Kidney glomerular epithelial cell (primary cell): ENCODE results near the gene MCCC1.
"Not testable (repeated sequence)": the region's sequence is repeated elsewhere in the genome, so short reads cannot be mapped to it uniquely, and the experiment has no call there.

Source experiments
- DNase-seq: peaks from one replicate; lab custom pipeline; 2025; lab: John Stamatoyannopoulos, UW

The MCCC1 gene

GRCh38 chr3:183103950-183104349 lies 4.7 kb upstream of the MCCC1 start:
- DNase-seq, result not testable (repeated sequence)

DNA sequence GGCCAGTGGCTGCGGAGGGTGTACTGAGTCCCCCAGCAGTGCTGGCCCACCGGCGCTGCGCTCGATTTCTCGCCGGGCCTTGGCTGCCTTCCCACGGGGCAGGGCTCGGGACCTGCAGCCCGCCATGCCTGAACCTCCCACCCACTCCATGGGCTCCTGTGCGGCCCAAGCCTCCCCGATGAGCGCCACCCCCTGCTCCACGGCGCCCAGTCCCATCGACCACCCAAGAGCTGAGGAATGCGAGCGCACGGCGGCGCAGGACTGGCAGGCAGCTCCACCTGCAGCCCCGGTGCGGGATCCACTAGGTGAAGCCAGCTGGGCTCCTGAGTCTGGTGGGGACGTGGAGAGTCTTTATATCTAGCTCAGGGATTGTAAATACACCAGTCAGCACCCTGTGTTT lies 1.7 kb upstream of the MCCC1 start:
- DNase-seq, result not testable (repeated sequence)

DNA sequence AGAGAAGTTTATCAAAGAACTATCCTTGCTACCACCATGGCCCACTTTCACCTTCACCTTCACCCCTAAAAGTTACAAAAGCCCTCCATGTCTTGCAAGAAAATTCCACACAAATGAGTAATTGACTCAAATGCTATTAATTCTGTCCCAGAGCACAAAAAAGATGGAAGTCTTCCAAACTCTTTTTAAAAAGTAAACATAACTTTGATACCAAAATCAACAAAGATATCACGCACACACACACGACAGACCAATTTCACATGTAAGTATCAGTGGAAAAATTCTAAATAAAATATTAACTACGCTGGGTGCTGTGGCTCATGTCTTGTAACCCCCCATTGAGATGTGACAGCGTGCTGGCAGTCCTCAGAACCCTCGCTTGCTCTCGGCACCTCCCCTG lies 1.1 kb upstream of the MCCC1 start:
- no peak for DNase-seq

DNA sequence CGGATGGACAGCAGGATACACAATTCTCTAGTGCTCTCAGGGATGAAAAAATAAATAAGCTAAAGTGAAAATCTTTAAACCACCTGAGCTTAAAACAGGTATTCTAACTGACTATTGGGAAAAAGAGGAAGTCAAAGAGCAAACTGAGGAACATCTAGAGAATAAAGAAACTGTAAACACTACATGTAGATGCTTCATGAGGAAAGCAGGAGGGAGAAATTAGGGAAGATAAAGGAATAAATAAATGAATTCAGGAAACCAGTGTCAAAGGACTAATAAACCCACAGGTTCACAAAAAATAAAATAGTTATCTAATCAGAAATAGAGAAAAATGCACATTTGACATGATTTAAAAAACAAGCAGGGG lies 525 bp upstream of the MCCC1 start:
- no peak for DNase-seq

- peak; percentile 5 for DNase-seq
Observed at GRCh38 chr3:183098536-183099025, 715 bp downstream of the MCCC1 start.

DNA sequence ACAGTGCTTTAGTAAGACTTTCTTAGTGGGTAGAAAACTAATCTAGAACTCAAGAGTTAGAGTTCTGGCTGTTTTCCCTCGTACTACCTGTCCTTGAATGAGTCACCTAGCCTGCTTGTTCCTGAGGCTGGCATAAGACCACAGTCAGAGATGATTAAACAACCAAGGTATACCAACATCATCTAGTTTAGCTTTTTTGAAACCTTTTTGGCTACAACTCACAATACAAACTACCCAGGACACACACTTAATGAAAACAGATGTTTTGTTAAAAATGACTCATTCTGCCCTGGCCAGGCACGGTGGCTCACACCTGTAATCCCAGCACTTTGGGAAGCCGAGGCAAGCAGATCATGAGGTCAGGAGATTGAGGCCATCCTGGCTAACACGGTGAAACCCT lies 4.6 kb downstream of the MCCC1 start:
- no peak for DNase-seq

GRCh38 chr3:183092256-183092655 lies 7.0 kb downstream of the MCCC1 start:
- no peak for DNase-seq

DNA sequence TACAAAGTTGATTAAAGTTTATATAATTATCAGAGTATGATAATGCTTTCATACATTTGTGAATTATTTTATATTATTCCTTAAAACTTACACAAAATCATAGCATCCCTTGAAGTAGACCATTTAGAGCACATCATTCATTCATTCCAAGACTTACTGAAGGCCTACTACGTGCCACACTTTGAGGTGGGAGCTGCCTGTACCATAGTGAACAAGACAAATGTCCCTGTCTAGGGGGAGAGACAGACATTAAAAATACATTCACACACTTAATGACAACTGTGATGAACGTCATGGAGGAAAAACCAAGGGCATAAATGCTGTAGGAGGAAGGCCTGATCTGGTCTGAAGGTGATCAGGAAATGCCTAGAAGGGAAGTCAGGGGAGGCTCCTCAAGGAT lies 12.1 kb downstream of the MCCC1 start:
- no peak for DNase-seq

DNA sequence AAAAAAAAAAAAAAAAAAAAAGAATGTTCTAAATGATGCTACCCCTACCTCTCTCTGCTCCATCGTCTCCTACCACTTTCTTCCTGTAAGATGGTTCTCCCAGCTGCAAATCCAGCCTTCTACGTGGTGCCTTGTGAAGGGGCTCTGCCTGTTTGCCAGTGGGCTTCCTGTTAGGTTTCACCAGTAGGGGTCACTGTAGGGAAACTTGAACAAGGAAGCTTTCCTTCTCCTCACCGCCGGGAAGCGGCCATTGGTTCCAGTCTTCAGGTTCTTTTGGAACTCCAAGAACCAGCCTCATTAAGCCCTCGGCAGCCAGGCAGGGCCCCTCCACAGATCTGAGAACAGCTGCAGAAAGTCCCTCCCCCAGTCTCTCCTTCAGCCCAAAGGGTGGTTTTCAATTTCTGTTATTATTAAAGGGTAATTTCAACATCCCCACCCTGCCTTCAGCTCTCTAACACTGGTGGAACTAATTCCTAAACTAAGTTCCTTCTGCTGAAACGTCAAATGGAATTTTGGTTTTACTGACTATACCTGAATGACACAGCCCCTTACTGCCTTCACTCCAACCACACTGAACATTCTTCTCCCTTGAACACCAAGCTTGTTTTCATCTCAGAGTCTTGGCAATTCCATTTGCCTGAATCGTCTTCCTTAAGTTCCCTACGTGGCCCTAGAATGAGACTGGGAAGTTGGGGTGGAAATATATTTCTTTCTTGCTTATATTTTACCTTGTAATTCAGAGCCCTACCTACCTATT lies 13.5 kb downstream of the MCCC1 start:
- no peak for DNase-seq

- no peak for DNase-seq
Observed at GRCh38 chr3:183082355-183082915, 16.9 kb downstream of the MCCC1 start.

DNA sequence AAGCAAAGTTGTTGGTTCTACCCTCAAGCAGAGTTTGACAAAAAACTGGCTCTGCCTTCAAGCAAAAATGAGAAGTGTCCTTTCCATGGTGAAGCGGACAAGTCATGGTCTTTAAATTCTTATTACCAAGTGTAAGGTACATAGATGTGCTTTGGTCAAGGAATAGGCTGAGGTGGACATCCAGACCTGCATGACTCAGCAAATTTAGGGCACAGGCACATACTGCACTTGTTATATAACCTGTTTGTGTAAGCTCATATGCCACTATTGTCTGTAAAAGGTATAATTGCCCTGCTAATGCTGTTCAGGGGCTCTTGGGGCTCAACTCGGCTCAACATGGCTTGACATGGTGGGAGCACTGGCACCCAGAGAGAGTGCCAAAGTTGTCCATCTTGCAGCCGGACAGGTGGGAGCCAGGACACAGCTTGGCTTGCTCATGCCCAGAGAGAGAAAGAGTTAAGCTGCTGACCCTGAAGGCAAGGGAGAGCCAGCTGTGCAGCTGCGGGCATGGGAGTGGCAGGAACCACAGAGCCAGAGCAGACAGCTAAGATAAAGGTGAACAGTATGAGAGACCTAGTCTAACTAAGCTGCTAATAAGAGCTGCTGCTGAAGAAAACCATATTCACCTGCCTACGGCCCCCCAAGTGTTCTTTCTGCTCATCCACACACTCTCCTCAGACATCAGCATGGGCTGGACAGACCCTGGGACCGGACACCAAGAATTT lies 17.7 kb downstream of the MCCC1 start:
- no peak for DNase-seq

- DNase-seq, result no peak
Observed at GRCh38 chr3:183080628-183081027, 18.7 kb downstream of the MCCC1 start.

DNA sequence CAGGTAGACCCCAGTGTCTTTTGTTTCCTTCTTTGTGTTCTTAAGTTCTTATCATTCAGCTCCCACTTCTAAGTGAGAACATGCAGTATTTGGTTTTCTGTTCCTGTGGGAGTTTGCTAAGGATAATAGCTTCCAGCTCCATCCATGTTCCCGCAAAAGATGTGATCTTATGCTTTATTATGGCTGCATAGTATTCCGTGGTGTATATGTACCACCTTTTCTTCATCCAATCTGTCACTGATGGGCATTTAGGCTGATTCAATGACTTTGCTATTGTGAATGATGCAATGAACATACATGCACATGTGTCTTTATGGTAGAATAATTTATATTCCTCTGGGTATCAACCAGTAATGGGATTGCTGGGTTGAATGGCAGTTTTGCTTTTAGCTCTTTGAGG lies 24.4 kb downstream of the MCCC1 start:
- no peak for DNase-seq

DNA sequence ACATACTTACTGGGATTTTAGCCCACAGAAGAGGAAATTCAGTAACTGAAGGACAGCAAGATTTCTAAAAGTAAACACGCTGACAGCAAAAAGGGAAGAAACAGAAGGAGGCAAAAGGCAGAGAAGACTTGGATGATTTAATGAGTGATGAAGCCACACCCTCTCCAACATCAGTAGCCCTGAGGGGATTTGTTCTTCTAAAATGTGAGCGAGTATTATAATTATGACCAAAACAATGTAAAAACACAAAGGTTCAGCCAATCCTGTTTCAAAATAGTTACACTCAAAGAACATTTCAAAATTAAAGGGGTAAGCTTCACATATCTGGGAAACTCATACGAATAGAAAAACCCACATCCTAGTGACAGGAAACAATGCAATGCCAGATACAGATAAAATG lies 25.0 kb downstream of the MCCC1 start:
- DNase-seq, result no peak

- no peak for DNase-seq
Observed at GRCh38 chr3:183073839-183074238, 25.5 kb downstream of the MCCC1 start.

GRCh38 chr3:183070892-183071291 lies 28.4 kb downstream of the MCCC1 start:
- DNase-seq, result no peak

DNA sequence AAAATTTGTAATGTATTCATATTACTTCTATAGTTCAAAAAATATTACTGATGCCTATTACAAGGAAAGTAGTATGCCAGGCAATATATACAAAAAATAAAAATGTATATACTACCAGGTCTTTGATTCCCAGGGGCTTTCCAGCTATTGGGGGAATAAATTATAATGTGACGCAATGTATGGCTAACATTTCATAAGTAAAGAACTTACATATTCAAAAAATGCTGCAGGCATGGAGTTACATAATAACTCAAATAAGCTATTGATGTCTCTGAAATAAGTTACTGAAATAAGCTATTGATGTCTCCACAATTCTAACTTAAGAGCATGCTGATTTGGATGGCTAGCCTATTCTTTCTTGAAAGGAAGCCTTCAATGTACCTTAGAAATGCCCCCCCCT lies 30.2 kb downstream of the MCCC1 start:
- DNase-seq, result no peak

- not testable (repeated sequence) for DNase-seq
Observed at GRCh38 chr3:183066891-183067290, 32.4 kb downstream of the MCCC1 start.

- DNase-seq, result no peak
Observed at GRCh38 chr3:183064475-183064874, 34.8 kb downstream of the MCCC1 start.

DNA sequence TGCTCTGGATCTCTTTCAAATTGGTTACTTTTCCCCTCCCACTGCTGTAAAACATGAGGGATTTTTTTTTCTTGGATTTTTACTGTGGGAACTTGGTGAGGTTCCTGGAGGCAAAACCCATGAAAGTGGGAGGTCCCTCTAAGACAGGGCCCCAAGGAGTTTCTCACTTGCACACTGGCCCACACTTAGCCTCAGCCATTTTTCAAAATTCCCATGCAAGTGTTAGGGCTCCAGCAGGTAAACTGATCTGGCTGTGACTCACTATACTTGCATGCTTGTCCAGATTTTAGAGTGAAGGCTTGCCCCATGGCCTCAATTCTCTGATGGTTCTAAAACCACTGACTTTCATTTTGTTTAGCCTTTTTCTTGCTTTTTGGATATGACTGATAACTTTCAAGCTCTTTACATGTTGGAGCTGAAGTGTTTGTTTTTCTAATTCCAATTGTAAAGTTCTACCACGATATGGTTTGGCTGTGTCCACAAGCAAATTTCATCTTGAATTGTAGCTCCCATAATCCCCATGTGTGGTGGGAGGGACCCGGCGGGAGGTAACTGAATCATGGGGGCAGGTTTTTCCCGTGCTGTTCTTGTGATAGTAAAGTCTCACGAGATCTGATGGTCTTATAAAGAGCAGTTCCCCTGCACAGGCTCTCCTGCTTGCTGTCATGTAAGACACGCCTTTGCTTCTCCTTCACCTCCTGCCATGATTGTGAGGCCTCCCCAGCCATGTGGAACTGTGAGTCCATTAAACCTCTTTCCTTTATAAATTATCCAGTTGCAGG lies 37.7 kb downstream of the MCCC1 start:
- DNase-seq, result no peak

GRCh38 chr3:183058351-183058750 lies 40.9 kb downstream of the MCCC1 start:
- no peak for DNase-seq

DNA sequence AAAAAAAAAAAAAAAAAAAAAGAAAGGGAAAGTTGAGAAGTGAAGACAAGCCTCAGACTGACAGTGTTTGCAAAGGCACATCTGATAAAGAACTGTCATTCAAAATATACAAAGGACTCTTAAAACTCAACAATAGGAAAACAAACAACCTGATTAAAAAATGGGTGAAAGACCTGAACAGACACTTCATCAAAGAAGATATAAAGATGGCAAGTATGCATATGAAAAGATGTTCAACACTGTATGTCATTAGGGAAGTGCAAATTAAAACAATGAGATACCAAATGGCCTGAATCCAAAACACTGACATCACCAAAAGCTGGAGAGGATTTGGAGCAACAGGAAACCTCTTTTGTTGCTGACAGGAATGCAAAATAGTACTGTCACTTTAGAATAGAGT lies 48.6 kb downstream of the MCCC1 start:
- DNase-seq, result no peak
